ENCODE data around the gene RAB40C.

The RAB40C gene

GRCh38 chr16:608019-608418 is 18.2 kb downstream of the RAB40C start:
- TF ChIP-seq, protein P1, sequence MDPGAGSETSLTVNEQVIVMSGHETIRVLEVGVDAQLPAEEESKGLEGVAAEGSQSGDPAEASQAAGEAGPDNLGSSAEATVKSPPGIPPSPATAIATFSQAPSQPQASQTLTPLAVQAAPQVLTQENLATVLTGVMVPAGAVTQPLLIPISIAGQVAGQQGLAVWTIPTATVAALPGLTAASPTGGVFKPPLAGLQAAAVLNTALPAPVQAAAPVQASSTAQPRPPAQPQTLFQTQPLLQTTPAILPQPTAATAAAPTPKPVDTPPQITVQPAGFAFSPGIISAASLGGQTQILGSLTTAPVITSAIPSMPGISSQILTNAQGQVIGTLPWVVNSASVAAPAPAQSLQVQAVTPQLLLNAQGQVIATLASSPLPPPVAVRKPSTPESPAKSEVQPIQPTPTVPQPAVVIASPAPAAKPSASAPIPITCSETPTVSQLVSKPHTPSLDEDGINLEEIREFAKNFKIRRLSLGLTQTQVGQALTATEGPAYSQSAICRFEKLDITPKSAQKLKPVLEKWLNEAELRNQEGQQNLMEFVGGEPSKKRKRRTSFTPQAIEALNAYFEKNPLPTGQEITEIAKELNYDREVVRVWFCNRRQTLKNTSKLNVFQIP (CRISPR knock-in tag; IDR thresholded peaks at IDR 0.05; ENCODE audit: borderline replicate concordance, low read depth), result no peak
- TF ChIP-seq ARNTL (CRISPR knock-in tag; IDR thresholded peaks at IDR 0.05; ENCODE audit: borderline replicate concordance, low read depth) (no peak), ZNF70 (CRISPR knock-in tag; IDR thresholded peaks at IDR 0.05) (no peak), TSHZ2 (CRISPR knock-in tag; IDR thresholded peaks at IDR 0.05) (no peak), ZFP30 (CRISPR knock-in tag; IDR thresholded peaks at IDR 0.05) (no peak), SNAI2 (CRISPR knock-in tag; IDR thresholded peaks at IDR 0.05) (no peak), PATZ1 (CRISPR knock-in tag; IDR thresholded peaks at IDR 0.05; ENCODE audit: borderline replicate concordance) (no peak), TOX (CRISPR knock-in tag; IDR thresholded peaks at IDR 0.05; ENCODE audit: borderline replicate concordance) (no peak)
- no peak for ATAC-seq

GRCh38 chr16:609316-609715 is 19.4 kb downstream of the RAB40C start:
- ATAC-seq, result no peak
- no peak for TF ChIP-seq ZNF8 (CRISPR knock-in tag; IDR thresholded peaks at IDR 0.05)
- TF ChIP-seq PATZ1 (CRISPR knock-in tag; IDR thresholded peaks at IDR 0.05; ENCODE audit: borderline replicate concordance), result no peak
- TF ChIP-seq SNAI2 (CRISPR knock-in tag; IDR thresholded peaks at IDR 0.05), result no peak
- no peak for TF ChIP-seq ZNF70 (CRISPR knock-in tag; IDR thresholded peaks at IDR 0.05)
- no peak for TF ChIP-seq CSDC2 (CRISPR knock-in tag; IDR thresholded peaks at IDR 0.05)
- no peak for TF ChIP-seq ISL1 (CRISPR knock-in tag; IDR thresholded peaks at IDR 0.05)
- no peak for TF ChIP-seq TCF4 (CRISPR knock-in tag; IDR thresholded peaks at IDR 0.05; ENCODE audit: borderline replicate concordance)
- no peak for TF ChIP-seq BACH2 (CRISPR knock-in tag; IDR thresholded peaks at IDR 0.05; ENCODE audit: borderline replicate concordance)
- no peak for TF ChIP-seq TSHZ2 (CRISPR knock-in tag; IDR thresholded peaks at IDR 0.05)
- TF ChIP-seq OSR1 (CRISPR knock-in tag; IDR thresholded peaks at IDR 0.05), result no peak
- TF ChIP-seq, protein P1 (CRISPR knock-in tag; IDR thresholded peaks at IDR 0.05; ENCODE audit: borderline replicate concordance, low read depth), result no peak
- no peak for TF ChIP-seq ESRRG (CRISPR knock-in tag; IDR thresholded peaks at IDR 0.05)
- TF ChIP-seq GLIS3 (CRISPR knock-in tag; IDR thresholded peaks at IDR 0.05), result no peak
- TF ChIP-seq, protein P2, sequence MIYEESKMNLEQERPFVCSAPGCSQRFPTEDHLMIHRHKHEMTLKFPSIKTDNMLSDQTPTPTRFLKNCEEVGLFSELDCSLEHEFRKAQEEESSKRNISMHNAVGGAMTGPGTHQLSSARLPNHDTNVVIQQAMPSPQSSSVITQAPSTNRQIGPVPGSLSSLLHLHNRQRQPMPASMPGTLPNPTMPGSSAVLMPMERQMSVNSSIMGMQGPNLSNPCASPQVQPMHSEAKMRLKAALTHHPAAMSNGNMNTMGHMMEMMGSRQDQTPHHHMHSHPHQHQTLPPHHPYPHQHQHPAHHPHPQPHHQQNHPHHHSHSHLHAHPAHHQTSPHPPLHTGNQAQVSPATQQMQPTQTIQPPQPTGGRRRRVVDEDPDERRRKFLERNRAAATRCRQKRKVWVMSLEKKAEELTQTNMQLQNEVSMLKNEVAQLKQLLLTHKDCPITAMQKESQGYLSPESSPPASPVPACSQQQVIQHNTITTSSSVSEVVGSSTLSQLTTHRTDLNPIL (CRISPR knock-in tag; IDR thresholded peaks at IDR 0.05; ENCODE audit: low read depth), result no peak
- no peak for TF ChIP-seq ARNTL (CRISPR knock-in tag; IDR thresholded peaks at IDR 0.05; ENCODE audit: borderline replicate concordance, low read depth)
- TF ChIP-seq RARB (CRISPR knock-in tag; IDR thresholded peaks at IDR 0.05), result no peak
- TF ChIP-seq TOX (CRISPR knock-in tag; IDR thresholded peaks at IDR 0.05; ENCODE audit: borderline replicate concordance), result no peak
- TF ChIP-seq ZFP30 (CRISPR knock-in tag; IDR thresholded peaks at IDR 0.05), result no peak
- TF ChIP-seq ZFP3 (CRISPR knock-in tag; IDR thresholded peaks at IDR 0.05), result no peak
- TF ChIP-seq, protein P3, sequence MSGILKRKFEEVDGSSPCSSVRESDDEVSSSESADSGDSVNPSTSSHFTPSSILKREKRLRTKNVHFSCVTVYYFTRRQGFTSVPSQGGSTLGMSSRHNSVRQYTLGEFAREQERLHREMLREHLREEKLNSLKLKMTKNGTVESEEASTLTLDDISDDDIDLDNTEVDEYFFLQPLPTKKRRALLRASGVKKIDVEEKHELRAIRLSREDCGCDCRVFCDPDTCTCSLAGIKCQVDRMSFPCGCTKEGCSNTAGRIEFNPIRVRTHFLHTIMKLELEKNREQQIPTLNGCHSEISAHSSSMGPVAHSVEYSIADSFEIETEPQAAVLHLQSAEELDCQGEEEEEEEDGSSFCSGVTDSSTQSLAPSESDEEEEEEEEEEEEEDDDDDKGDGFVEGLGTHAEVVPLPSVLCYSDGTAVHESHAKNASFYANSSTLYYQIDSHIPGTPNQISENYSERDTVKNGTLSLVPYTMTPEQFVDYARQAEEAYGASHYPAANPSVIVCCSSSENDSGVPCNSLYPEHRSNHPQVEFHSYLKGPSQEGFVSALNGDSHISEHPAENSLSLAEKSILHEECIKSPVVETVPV (CRISPR knock-in tag; IDR thresholded peaks at IDR 0.05), result no peak
